Neural cell (in vitro differentiated cells): ENCODE data around the gene IQCF5.

Experiments
- CTCF ChIP-seq: fragments of 450-650 bp; IDR thresholded peaks from 2 replicates; pipeline ENCODE4 v1.5.1; 2014; ENCODE audit warnings: antibody characterized with exemption, mild to moderate bottlenecking, moderate library complexity; ENCODE audit not compliant: poor library complexity, severe bottlenecking
- EP300 ChIP-seq: fragments of 450-650 bp; conservative IDR thresholded peaks from 2 replicates; pipeline ENCODE4 v1.6.1; 2014; ENCODE audit warnings: antibody characterized with exemption, mild to moderate bottlenecking, moderate library complexity; ENCODE audit not compliant: poor library complexity, severe bottlenecking
- EZH2 ChIP-seq: fragments of 200-600, 300-800 bp; shearing (Covaris generic), sonication (generic); IDR thresholded peaks from 2 replicates; pipeline ENCODE4 v1.6.1; 2014; ENCODE audit warnings: antibody characterized with exemption, low read length, borderline replicate concordance, mild to moderate bottlenecking; ENCODE audit not compliant: insufficient read depth, poor library complexity, severe bottlenecking
- POLR2AphosphoS5 ChIP-seq: IDR thresholded peaks from 2 replicates; pipeline ENCODE4 v1.6.1; 2012
- REST ChIP-seq: IDR thresholded peaks from 2 replicates; pipeline ENCODE4 v1.6.1; 2012; ENCODE audit warnings: borderline replicate concordance
- TAF1 ChIP-seq: IDR thresholded peaks from 2 replicates; pipeline ENCODE4 v1.6.1; 2012; ENCODE audit warnings: low read depth

- TF ChIP-seq CTCF (no peak), POLR2AphosphoS5 (no peak), TAF1 (no peak), EZH2 (no peak), EP300 (no peak), REST (no peak)
These were observed 30.3 kb downstream of the IQCF5 start for GRCh38 chr3:51845129-51845528.
